Stimulated activated CD4-positive, alpha-beta T cell treated with anti-CD3 and anti-CD28 coated beads, Interleukin-1b, Interleukin-23, amount 100 ng/mL, for 4 hours (primary cell): ENCODE data around the gene CPXM1.
"Not testable (repeated sequence)": the region's sequence is repeated elsewhere in the genome, so short reads cannot be mapped to it uniquely, and the experiment has no call there.

Experiments used
- DNase-seq, 2 donors: peaks; one replicate each; pipeline ENCODE4 v3.0.0-alpha.2; 2020; ENCODE audit warnings: low read depth in 2 of 2

CPXM1 gene

GRCh38 chr20:2820896-2821869 lies 20.8 kb upstream of the CPXM1 start:
- DNase-seq = no peak

- no peak for DNase-seq
Measured at GRCh38 chr20:2820084-2820895, 19.9 kb upstream of the CPXM1 start.

- no peak for DNase-seq
Measured at GRCh38 chr20:2817891-2818595, 17.6 kb upstream of the CPXM1 start.

- no peak for DNase-seq
Measured at GRCh38 chr20:2817341-2817726, 16.9 kb upstream of the CPXM1 start.

GRCh38 chr20:2816583-2817340 lies 16.3 kb upstream of the CPXM1 start:
- DNase-seq = no peak

GRCh38 chr20:2816030-2816582 lies 15.7 kb upstream of the CPXM1 start, which contains the start of gene TMEM239:
TSS of gene TMEM239 (plus strand) at chr20:2816364. CDS start at chr20:2816555, 191 bp downstream.
- DNase-seq = no peak

GRCh38 chr20:2815242-2815900 lies 14.9 kb upstream of the CPXM1 start:
- no peak for DNase-seq

GRCh38 chr20:2814587-2815051 lies 14.2 kb upstream of the CPXM1 start, which contains the start of gene C20orf141:
TSS of gene C20orf141 (plus strand) at chr20:2814987. CDS start at chr20:2815185, 198 bp downstream.
- DNase-seq = no peak

- no peak for DNase-seq
Measured at GRCh38 chr20:2814076-2814475, 13.6 kb upstream of the CPXM1 start.

GRCh38 chr20:2812189-2812588 lies 11.8 kb upstream of the CPXM1 start:
- no peak for DNase-seq

GRCh38 chr20:2809690-2810089 lies 9.3 kb upstream of the CPXM1 start:
- DNase-seq = no peak

- DNase-seq = not testable (repeated sequence)
Measured at GRCh38 chr20:2807929-2808328, 7.5 kb upstream of the CPXM1 start.

- no peak for DNase-seq
Measured at GRCh38 chr20:2807019-2807418, 6.6 kb upstream of the CPXM1 start.

- no peak for DNase-seq
Measured at GRCh38 chr20:2806351-2806701, 5.9 kb upstream of the CPXM1 start.

GRCh38 chr20:2805689-2806350 lies 5.4 kb upstream of the CPXM1 start:
- no peak for DNase-seq

- no peak for DNase-seq
Measured at GRCh38 chr20:2804852-2805688, 4.6 kb upstream of the CPXM1 start.

- DNase-seq = no peak
Measured at GRCh38 chr20:2804041-2804828, 3.8 kb upstream of the CPXM1 start.

- DNase-seq = no peak
Measured at GRCh38 chr20:2801286-2801728, 880 bp upstream of the CPXM1 start.
